T follicular helper cell (primary cell): ENCODE measurements around the gene PRKCE.

ENCODE experiments used
- DNase-seq: peaks from one replicate; pipeline ENCODE4 v3.0.0-alpha.2; 2020; ENCODE audit warnings: low read depth

The PRKCE gene

GRCh38 chr2:45809205-45809604 lies 157.7 kb downstream of the PRKCE start:
- DNase-seq = no peak

GRCh38 chr2:45812011-45812500 lies 160.6 kb downstream of the PRKCE start:
- DNase-seq = no peak

- no peak for DNase-seq
Measured at GRCh38 chr2:45813003-45813941, 161.8 kb downstream of the PRKCE start.

- DNase-seq = no peak
Measured at GRCh38 chr2:45814488-45814887, 163.0 kb downstream of the PRKCE start.

GRCh38 chr2:45814951-45815621 lies 163.6 kb downstream of the PRKCE start:
- DNase-seq = no peak

GRCh38 chr2:45816272-45816671 lies 164.8 kb downstream of the PRKCE start:
- no peak for DNase-seq

- no peak for DNase-seq
Measured at GRCh38 chr2:45818591-45818990, 167.1 kb downstream of the PRKCE start.

- no peak for DNase-seq
Measured at GRCh38 chr2:45820048-45820447, 168.6 kb downstream of the PRKCE start.

GRCh38 chr2:45821558-45822271 lies 170.2 kb downstream of the PRKCE start:
- no peak for DNase-seq

- DNase-seq = no peak
Measured at GRCh38 chr2:45822272-45822630, 170.8 kb downstream of the PRKCE start.

GRCh38 chr2:45823723-45824206 lies 172.3 kb downstream of the PRKCE start:
- DNase-seq = no peak

GRCh38 chr2:45825001-45825651 lies 173.7 kb downstream of the PRKCE start:
- no peak for DNase-seq

GRCh38 chr2:45826460-45826859 lies 175.0 kb downstream of the PRKCE start:
- no peak for DNase-seq

GRCh38 chr2:45826884-45827635 lies 175.6 kb downstream of the PRKCE start:
- DNase-seq = no peak

GRCh38 chr2:45830322-45830721 lies 178.8 kb downstream of the PRKCE start:
- DNase-seq = no peak

GRCh38 chr2:45833301-45833967 lies 182.0 kb downstream of the PRKCE start:
- DNase-seq = no peak

GRCh38 chr2:45833968-45834344 lies 182.5 kb downstream of the PRKCE start:
- no peak for DNase-seq

- DNase-seq = no peak
Measured at GRCh38 chr2:45834372-45834771, 182.9 kb downstream of the PRKCE start.

GRCh38 chr2:45834858-45835257 lies 183.4 kb downstream of the PRKCE start:
- no peak for DNase-seq

- DNase-seq = no peak
Measured at GRCh38 chr2:45836316-45836715, 184.8 kb downstream of the PRKCE start.

- DNase-seq = no peak
Measured at GRCh38 chr2:45836740-45837139, 185.3 kb downstream of the PRKCE start.
